Measurements from ENCODE around the gene EPOP. TPM values are rescaled to one million over a fixed set of nuclear protein-coding genes. Genes with fewer than 3 reads are reported as not detected.

Gene EPOP
- polyA plus RNA-seq, 5 donors, result 1.2 to 2.1 (median 1.7) TPM

DNA sequence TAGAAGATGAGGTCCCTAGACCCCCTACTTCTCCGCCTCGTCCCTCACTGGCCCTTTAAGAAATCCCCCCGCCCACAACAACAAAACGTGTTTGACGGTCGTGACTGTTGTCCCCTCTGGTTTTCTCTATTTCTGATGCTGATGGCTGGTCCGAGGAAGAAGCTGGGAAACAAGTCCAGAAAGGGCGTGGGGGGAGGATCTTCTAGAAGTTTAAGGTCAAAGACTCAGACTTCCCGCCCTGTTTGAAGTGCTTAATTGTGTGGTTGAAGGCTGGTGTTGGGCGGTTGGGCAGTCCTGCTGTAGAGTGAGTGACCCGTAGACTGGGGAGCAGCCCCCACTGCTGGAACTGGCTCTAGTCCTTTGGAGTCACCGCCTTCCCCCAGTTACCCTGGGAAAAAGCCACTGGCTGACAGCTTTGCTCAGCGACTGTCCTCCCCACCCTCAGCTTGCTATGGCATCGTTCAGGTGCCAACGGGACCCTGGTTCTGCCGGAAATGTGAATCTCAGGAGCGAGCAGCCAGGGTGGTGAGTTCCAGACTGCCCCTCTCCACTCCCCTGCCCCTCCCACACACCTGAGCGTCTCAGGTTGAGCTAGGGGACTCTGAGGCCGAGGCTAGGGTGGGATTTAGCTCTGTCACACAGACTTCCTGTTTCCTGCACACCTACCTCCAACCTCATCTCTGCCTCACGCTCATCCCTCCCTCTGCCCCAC lies 31.9 kb upstream of the EPOP start:
- no peak for DNase-seq

GRCh38 chr17:38705803-38706504 lies 31.2 kb upstream of the EPOP start:
- no peak for DNase-seq

DNA sequence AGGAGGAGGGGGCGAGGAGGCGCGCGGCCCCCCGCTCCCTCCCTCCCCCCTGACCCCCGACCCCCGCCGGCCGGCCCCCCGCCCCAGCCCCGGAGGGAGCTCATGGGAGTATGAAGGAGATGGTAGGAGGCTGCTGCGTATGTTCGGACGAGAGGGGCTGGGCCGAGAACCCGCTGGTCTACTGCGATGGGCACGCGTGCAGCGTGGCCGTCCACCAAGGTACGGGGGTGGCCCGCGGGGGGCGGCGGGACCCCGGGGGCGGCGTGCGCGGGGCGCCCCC lies 30.7 kb upstream of the EPOP start:
- DNase-seq, result no peak

- peak in 1 of 2 donors; percentile 72 for DNase-seq
Measured at GRCh38 chr17:38704606-38705522, 30.1 kb upstream of the EPOP start, which contains the start of gene MLLT6. Gene MLLT6 (plus strand): TSS chr17:38705273. CDS start chr17:38705633, 360 bp downstream.

GRCh38 chr17:38703742-38704605 lies 29.2 kb upstream of the EPOP start:
- DNase-seq, result peak; percentile 79 to 81

DNA sequence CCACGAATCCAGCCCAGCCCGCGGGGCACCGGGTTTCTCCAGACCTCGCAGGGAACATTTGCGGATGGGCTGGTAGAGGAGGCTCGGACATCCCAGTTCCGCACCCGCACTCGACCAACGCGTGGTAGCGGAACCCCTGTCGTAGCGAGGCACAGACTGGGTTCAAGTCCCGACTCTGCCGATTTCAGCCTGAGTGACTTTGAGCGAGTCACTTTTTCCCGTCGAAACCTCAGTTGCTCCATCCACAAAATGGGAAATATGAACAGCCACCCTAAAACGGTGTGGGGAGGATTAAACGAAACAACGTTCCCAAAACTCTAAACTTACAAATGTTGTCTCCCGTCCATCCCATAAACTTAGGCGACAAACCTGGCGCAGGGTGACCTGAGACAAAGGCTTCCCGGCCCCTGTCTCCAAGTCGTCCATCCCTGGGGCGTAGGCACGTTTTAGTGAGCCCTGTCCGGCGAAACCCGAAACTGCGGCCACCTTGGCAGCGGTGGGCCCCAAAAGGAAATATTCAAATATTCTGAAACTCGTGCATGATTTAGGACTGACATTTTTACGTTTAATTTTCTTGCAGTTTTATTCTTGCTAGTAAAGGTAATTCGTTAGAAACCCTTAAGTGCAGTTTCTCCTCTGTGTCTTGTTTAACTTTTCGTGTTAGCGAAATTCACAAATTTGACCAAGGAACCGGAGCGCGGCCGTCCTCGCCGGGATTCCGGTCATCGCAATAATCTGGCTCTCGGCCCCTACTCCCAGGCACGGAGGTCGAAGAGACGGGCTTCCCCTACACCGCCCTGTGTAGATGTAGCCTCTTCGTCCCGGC lies 28.4 kb upstream of the EPOP start:
- DNase-seq, result no peak

GRCh38 chr17:38702166-38702915 lies 27.6 kb upstream of the EPOP start:
- DNase-seq, result peak; percentile 86 to 87

GRCh38 chr17:38701504-38702165 lies 26.9 kb upstream of the EPOP start:
- peak in 1 of 2 donors; percentile 59 for DNase-seq

DNA sequence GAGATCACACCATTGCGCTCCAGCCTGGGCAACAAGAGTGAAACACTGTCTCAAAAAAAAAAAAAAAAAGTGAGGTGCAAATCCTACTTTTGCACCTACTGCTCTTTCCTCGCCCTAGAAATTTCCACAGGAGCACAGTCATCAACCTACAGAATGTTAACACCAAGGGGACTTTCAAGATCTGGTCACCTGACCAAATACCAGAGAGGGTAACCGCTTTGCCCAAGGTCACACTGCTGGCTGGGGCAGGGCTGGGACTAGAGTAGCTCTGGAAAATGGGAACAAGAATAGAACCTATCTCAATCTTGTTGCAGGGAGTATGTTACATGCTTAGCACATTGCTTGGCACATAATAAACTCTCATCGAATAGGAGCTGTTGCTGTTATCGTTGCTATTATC lies 24.0 kb upstream of the EPOP start:
- DNase-seq, result no peak

DNA sequence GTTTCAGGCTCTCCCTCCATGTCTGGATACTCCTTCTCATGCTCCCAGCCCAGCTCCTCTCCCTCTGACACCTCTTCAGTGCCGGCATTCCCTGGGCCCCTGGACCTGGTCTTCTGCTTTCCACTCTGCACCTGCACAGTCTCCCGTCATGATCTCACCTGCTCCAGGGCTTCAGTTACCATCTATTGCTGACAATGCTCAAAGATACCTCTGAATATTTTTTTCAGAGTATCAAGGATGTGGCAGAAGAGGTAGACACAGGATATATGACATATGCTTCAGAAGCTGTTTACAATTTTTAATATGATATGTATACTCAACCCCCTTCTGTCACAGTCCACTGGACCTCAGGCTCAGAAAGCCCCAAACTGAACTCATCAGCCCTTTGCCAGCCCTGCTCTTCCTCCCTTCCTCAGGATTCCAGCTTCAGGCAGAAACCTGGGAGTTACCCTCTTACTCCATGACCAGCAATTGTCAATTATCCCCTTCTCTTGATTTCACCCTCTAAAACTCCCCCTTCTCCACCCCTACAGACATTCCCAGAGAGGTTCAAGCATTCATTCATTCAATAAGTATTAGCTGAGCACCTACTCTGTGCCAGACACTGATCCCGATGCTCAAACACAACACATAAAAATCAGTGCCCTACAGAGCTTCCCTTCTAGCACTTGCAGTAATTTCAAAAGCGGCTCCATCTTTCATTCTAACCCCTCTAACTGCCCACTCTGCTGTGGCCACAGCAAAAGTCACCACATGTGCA lies 22.5 kb upstream of the EPOP start:
- DNase-seq, result no peak

GRCh38 chr17:38693700-38694329 lies 19.1 kb upstream of the EPOP start:
- DNase-seq, result peak; percentile 92 to 94

DNA sequence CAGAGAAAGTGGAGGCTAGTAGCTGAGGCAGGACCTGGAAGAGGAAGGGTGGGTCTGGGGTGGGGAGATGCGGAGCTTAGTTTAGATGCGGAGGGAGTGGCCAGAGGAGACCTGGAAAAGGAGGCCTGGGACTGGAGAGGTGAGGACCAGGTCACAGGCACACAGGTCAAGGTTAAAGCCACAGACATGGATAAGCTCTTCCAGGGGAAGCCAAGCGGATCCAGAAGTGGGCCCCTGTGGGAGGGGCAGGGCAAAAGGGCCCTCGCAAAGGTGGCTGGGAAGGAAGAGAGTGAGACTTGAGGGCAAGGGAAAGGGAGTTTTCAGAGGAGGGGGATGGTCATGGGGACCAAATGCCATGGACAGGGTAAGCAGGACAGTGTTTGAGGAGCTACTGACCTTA lies 16.4 kb upstream of the EPOP start:
- DNase-seq, result no peak

DNA sequence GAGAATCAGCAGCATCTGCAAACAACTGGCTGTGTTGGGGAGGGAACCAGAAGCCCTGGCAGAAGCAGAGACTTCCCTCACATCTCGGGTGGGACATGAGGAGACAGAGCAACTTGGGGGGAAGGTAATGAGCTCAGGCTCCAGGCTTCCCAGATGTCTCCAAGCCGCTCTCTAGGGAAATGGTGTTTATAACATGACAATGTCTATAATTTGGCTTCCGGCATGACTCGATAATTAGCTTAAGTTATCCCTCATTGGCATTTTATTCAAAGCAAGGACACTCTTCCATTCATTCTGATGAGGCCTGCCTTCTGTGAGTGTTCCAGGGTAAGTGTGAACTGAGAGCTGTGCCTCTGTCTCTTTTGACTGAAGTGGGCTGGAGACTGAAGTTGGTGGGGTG lies 15.6 kb upstream of the EPOP start:
- no peak for DNase-seq

- no peak for DNase-seq
Measured at GRCh38 chr17:38687286-38687685, 12.5 kb upstream of the EPOP start.

GRCh38 chr17:38685491-38685890 lies 10.7 kb upstream of the EPOP start:
- DNase-seq, result no peak

GRCh38 chr17:38681096-38681495 lies 6.3 kb upstream of the EPOP start:
- DNase-seq, result no peak

DNA sequence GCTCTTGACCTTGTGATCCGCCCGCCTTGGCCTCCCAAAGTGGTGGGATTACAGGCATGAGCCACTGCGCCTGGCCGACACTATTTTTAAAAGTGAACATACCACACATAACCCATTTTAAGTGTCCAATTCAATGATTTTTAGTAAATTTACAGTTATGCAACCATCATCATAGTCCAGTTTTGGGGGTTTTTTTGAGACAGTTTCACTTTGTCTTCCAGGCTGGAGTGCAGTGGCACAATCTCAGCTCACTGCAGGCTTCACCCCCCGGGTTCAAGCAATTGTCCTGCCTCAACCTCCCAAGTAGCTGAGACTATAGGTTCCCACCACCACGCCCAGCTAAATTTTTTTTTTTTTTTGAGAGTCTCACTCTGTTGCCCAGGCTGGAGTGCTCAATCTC lies 3.1 kb upstream of the EPOP start:
- DNase-seq, result no peak

Data from right lung (tissue), 5 donors.